ENCODE measurements around the gene TGFBR2. TPM values are rescaled to one million over a fixed set of nuclear protein-coding genes. Genes with fewer than 3 reads are reported as not detected.
A peak's percentile ranks its signal among the peaks of the same experiment; 100 is the strongest.

Gene TGFBR2
- total and polyA plus RNA-seq, 2 of the 13 experiments (the other 11 are each of a cell fraction or from before 2014, with no cell fraction given): 82.2 to 187 TPM

- TF ChIP-seq NFKB2 (CRISPR knock-in tag; IDR thresholded peaks at IDR 0.05; ENCODE audit: borderline replicate concordance): no peak
- no peak for TF ChIP-seq MZF1 (CRISPR knock-in tag; IDR thresholded peaks at IDR 0.05; ENCODE audit: borderline replicate concordance)
- 0 out of 2 replicates have a peak, but pooled peaks have one; percentile 26 for TF ChIP-seq HMGXB3 (CRISPR knock-in tag; IDR thresholded peaks at IDR 0.05; ENCODE audit: borderline replicate concordance)
- no peak for TF ChIP-seq RFX3 (CRISPR knock-in tag; IDR thresholded peaks at IDR 0.05)
- TF ChIP-seq KDM2A (CRISPR knock-in tag; IDR thresholded peaks at IDR 0.05; ENCODE audit: borderline replicate concordance, low read depth): no peak
- TF ChIP-seq GATA4 (IDR thresholded peaks at IDR 0.05; ENCODE audit: borderline replicate concordance, low read depth): no peak
- TF ChIP-seq NKX3-1 (CRISPR knock-in tag; IDR thresholded peaks at IDR 0.05): no peak
- no peak for TF ChIP-seq E2F5 (CRISPR knock-in tag; conservative IDR thresholded peaks at IDR 0.05)
- TF ChIP-seq SNRNP70 (IDR thresholded peaks at IDR 0.05; ENCODE audit: low read depth, low read length): no peak
- peak; percentile 10; the same call in 1 of the 2 replicates for TF ChIP-seq HNF4A (CRISPR knock-in tag; IDR thresholded peaks at IDR 0.05)
- peak; percentile 71 for TF ChIP-seq FOXA3 (CRISPR knock-in tag; IDR thresholded peaks at IDR 0.05)
- peak; percentile 29; the same call in 1 of the 2 replicates for TF ChIP-seq PAXIP1 (CRISPR knock-in tag; conservative IDR thresholded peaks at IDR 0.05)
- no peak for TF ChIP-seq PAX8 (CRISPR knock-in tag; IDR thresholded peaks at IDR 0.05; ENCODE audit: borderline replicate concordance)
- no peak for TF ChIP-seq SOX13 (IDR thresholded peaks at IDR 0.05)
- peak in 1 of 2 experiments; percentile 13; a peak in 1 of 4 replicates for TF ChIP-seq SOX13 (CRISPR knock-in tag; conservative IDR thresholded peaks at IDR 0.05 in 1 of 2, IDR thresholded peaks at IDR 0.05 in 1 of 2)
- no peak for TF ChIP-seq MIER3 (CRISPR knock-in tag; IDR thresholded peaks at IDR 0.05; ENCODE audit: borderline replicate concordance)
- no peak for TF ChIP-seq CCDC6 (CRISPR knock-in tag; IDR thresholded peaks at IDR 0.05)
- TF ChIP-seq ZNF569 (CRISPR knock-in tag; IDR thresholded peaks at IDR 0.05; ENCODE audit: borderline replicate concordance): no peak
- TF ChIP-seq ZNF546 (CRISPR knock-in tag; conservative IDR thresholded peaks at IDR 0.05): no peak
Observed at GRCh38 chr3:30659270-30660130, 53.1 kb downstream of the TGFBR2 start (continued).

Data from HepG2 (cell line).